Neutrophil (primary cell): ENCODE results near the gene FAM43A.

Experiments
- H3K27ac ChIP-seq: fragments of 200-600 bp; sonication (generic); 2 replicates; pipeline ENCODE4 v1.5.1; 2016; ENCODE audit warnings: mild to moderate bottlenecking, moderate library complexity
- H3K27me3 ChIP-seq: fragments of 200-600 bp; sonication (generic); 2 replicates; pipeline ENCODE4 v1.6.0; 2016; ENCODE audit warnings: mild to moderate bottlenecking
- H3K36me3 ChIP-seq: fragments of 200-600 bp; sonication (generic); 2 replicates; pipeline ENCODE4 v1.5.1; 2017
- H3K4me1 ChIP-seq, 2 experiments: fragments of 200-600 bp in 1 of 2; sonication (generic) in 1 of 2; 1 replicate in 1 of 2; 2 replicates in 1 of 2; pipeline versions ENCODE4 v1.5.1 to v1.6.1; 2013 to 2016; ENCODE audit warnings: low read depth in 1 of 2, low read length in 1 of 2, mild to moderate bottlenecking in 1 of 2, moderate library complexity in 1 of 2; ENCODE audit not compliant: control insufficient read depth in 1 of 2, insufficient read depth in 1 of 2
- H3K4me3 ChIP-seq, 2 experiments: fragments of 200-600 bp in 1 of 2; sonication (generic) in 1 of 2; 1 replicate in 1 of 2; 2 replicates in 1 of 2; pipeline ENCODE4 v1.5.1; 2013 to 2016; ENCODE audit warnings: low read depth in 1 of 2, low read length in 1 of 2, mild to moderate bottlenecking in 1 of 2, moderate library complexity in 1 of 2
- H3K9me3 ChIP-seq: fragments of 200-600 bp; sonication (generic); 2 replicates; pipeline ENCODE4 v1.5.1; 2016
- TF ChIP-seq, protein P1 (sequence below): fragments of 200-600 bp; sonication (generic); IDR thresholded peaks from 2 replicates; pipeline ENCODE4 v1.5.1; 2016; ENCODE audit warnings: antibody characterized with exemption

Gene FAM43A, protein sequence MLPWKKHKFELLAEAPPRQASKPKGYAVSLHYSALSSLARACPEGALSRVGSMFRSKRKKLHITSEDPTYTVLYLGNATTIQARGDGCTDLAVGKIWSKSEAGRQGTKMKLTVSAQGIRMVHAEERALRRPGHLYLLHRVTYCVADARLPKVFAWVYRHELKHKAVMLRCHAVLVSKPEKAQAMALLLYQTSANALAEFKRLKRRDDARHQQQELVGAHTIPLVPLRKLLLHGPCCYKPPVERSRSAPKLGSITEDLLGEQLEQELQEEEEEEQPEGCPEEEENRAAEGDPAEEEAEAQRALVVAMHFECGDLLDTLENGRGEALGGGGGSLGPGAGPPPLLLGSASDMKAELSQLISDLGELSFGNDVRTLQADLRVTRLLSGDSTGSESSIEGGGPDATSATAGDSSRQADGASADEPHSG

GRCh38 chr3:194685718-194686413 is at the start of gene FAM43A:
Gene FAM43A (plus strand): TSS chr3:194685883. CDS start chr3:194686827, 944 bp downstream.
- no peaks in the 10 kb centered on the region for H3K9me3 ChIP-seq
- H3K27me3 ChIP-seq = peaks cover 7% of the 10 kb centered on the region
- H3K4me3 ChIP-seq = peak within 1 kb of the TSS; percentile 79 to 81
- H3K4me1 ChIP-seq = peaks cover 42 to 50% of the 10 kb centered on the region in 2 experiments
- peak within 1 kb of the TSS; percentile 81 for H3K27ac ChIP-seq
- TF ChIP-seq, protein P1, sequence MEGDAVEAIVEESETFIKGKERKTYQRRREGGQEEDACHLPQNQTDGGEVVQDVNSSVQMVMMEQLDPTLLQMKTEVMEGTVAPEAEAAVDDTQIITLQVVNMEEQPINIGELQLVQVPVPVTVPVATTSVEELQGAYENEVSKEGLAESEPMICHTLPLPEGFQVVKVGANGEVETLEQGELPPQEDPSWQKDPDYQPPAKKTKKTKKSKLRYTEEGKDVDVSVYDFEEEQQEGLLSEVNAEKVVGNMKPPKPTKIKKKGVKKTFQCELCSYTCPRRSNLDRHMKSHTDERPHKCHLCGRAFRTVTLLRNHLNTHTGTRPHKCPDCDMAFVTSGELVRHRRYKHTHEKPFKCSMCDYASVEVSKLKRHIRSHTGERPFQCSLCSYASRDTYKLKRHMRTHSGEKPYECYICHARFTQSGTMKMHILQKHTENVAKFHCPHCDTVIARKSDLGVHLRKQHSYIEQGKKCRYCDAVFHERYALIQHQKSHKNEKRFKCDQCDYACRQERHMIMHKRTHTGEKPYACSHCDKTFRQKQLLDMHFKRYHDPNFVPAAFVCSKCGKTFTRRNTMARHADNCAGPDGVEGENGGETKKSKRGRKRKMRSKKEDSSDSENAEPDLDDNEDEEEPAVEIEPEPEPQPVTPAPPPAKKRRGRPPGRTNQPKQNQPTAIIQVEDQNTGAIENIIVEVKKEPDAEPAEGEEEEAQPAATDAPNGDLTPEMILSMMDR = no peak
- H3K36me3 ChIP-seq = no peaks in the 10 kb centered on the region

DNA sequence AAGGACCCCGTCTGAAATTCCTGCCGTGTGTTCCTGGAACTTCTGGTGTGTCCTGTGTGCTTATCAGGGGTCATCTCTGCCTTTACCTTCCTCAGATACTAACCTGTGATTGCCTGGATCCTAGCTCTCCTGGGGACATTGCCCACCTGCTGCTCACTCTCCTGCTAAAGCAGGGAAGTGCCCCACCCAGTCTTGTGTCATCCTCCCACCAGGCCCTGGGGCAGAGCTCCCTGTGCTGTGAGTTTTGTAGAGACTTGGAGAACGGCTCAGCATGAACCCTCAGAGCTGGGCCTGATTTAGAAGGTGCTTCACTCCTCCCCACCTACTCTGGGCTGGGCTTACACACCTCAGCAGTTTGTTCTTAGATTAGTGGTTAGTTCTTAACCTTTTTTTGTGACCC is 48.6 kb upstream of the FAM43A start:
- H3K9me3 ChIP-seq = no peaks in the 10 kb centered on the region
- no peak overlapping the region for H3K27ac ChIP-seq
- peaks cover 12 to 13% of the 10 kb centered on the region in 2 experiments for H3K4me1 ChIP-seq
- peaks cover 11% of the 10 kb centered on the region for H3K36me3 ChIP-seq
- peaks cover 3% of the 10 kb centered on the region for H3K27me3 ChIP-seq
- no peak overlapping the region for H3K4me3 ChIP-seq
- TF ChIP-seq, protein P1 = no peak

GRCh38 chr3:194637541-194638400 is 47.9 kb upstream of the FAM43A start:
- H3K4me3 ChIP-seq = no peak overlapping the region
- H3K27ac ChIP-seq = no peak overlapping the region
- H3K9me3 ChIP-seq = no peaks in the 10 kb centered on the region
- H3K36me3 ChIP-seq = peaks cover 14% of the 10 kb centered on the region
- TF ChIP-seq, protein P1 = no peak
- peaks cover 5 to 6% of the 10 kb centered on the region in 2 experiments for H3K4me1 ChIP-seq
- no peaks in the 10 kb centered on the region for H3K27me3 ChIP-seq

GRCh38 chr3:194638991-194639605 is 46.6 kb upstream of the FAM43A start:
- TF ChIP-seq, protein P1 = no peak
- no peaks in the 10 kb centered on the region for H3K27me3 ChIP-seq
- H3K9me3 ChIP-seq = no peaks in the 10 kb centered on the region
- no peak overlapping the region for H3K27ac ChIP-seq
- H3K4me1 ChIP-seq = no peaks in the 10 kb centered on the region
- H3K4me3 ChIP-seq = no peak overlapping the region
- peaks cover 24% of the 10 kb centered on the region for H3K36me3 ChIP-seq

DNA sequence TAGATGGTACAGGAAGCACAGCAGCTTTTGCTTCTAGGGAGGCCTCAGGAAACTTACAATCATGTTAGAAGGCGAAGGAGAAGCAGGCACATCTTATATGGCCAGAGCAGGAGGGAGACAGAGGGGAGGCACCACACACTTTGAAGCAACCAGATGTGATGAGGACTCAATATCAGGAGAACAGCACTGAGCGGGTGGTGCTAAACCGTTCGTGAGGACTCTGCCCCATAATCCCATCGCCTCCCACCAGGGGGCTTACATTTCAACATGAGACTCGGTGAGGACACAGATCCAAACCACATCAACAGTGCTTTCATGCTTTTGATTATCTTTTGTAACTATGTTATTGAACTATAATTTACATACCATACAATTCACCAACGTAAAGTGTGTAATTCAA is 44.9 kb upstream of the FAM43A start:
- no peak overlapping the region for H3K4me3 ChIP-seq
- H3K27me3 ChIP-seq = no peaks in the 10 kb centered on the region
- TF ChIP-seq, protein P1 = no peak
- peaks cover 35% of the 10 kb centered on the region for H3K36me3 ChIP-seq
- no peak overlapping the region for H3K27ac ChIP-seq
- no peaks in the 10 kb centered on the region for H3K9me3 ChIP-seq
- H3K4me1 ChIP-seq = no peaks in the 10 kb centered on the region
